ENCODE data around the gene ICE1.

DNA sequence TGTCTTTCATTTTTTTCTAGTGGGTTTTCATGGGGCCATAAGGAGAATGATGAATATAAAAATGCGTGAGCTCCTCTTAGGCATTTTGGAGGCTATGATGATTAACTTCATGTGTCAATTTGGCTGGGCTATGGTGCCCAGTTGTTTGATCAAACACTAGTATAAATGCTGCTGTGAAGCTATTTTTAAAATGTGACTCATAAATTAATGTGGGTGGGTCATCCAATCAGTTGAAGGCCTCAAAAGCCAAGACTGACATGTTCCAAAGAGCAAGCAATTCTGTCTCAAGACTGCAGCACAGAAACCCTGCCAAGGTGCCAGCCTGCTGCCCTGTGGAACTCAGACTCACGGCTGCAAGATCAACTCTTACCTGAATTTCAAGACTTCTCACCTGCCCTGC lies 24.4 kb upstream of the ICE1 start:
- TF ChIP-seq POLR2A (IDR thresholded peaks at IDR 0.05) (no peak), POLR2AphosphoS5 (IDR thresholded peaks at IDR 0.05) (no peak)
- TF ChIP-seq, protein P1, sequence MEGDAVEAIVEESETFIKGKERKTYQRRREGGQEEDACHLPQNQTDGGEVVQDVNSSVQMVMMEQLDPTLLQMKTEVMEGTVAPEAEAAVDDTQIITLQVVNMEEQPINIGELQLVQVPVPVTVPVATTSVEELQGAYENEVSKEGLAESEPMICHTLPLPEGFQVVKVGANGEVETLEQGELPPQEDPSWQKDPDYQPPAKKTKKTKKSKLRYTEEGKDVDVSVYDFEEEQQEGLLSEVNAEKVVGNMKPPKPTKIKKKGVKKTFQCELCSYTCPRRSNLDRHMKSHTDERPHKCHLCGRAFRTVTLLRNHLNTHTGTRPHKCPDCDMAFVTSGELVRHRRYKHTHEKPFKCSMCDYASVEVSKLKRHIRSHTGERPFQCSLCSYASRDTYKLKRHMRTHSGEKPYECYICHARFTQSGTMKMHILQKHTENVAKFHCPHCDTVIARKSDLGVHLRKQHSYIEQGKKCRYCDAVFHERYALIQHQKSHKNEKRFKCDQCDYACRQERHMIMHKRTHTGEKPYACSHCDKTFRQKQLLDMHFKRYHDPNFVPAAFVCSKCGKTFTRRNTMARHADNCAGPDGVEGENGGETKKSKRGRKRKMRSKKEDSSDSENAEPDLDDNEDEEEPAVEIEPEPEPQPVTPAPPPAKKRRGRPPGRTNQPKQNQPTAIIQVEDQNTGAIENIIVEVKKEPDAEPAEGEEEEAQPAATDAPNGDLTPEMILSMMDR (IDR thresholded peaks at IDR 0.05): no peak
